Upper lobe of right lung (tissue), 1 donor: ENCODE results near the gene ZEB1. TPM values are rescaled to one million over a fixed set of nuclear protein-coding genes. Genes with fewer than 3 reads are reported as not detected.
"Not testable (repeated sequence)": the region's sequence is repeated elsewhere in the genome, so short reads cannot be mapped to it uniquely, and the experiment has no call there.

Source experiments
- ATAC-seq: fragments of 200-7000 bp; cut with Tn5 transposase; one replicate; pipeline ENCODE4 v1.9.1; 2020; ENCODE audit warnings: mild to moderate bottlenecking, moderate library complexity
- DNase-seq: peaks from one replicate; pipeline ENCODE4 v3.0.0-alpha.2; 2020
- H3K27ac ChIP-seq: fragments of 200-600 bp; one replicate; pipeline ENCODE4 v1.8.0; 2022
- H3K27me3 ChIP-seq: fragments of 200-600 bp; one replicate; pipeline ENCODE4 v1.8.0; 2022; ENCODE audit warnings: mild to moderate bottlenecking
- H3K36me3 ChIP-seq: fragments of 200-600 bp; one replicate; pipeline ENCODE4 v1.8.0; 2022
- H3K4me1 ChIP-seq: fragments of 200-600 bp; one replicate; pipeline ENCODE4 v1.8.0; 2022
- H3K4me3 ChIP-seq: fragments of 200-600 bp; one replicate; pipeline ENCODE4 v1.8.0; 2022; ENCODE audit warnings: mild to moderate bottlenecking
- H3K9me3 ChIP-seq: fragments of 200-600 bp; one replicate; pipeline ENCODE4 v1.8.0; 2022
- CTCF ChIP-seq: fragments of 200-600 bp; IDR thresholded peaks from one replicate; pipeline ENCODE4 v1.8.0; 2022; ENCODE audit warnings: antibody characterized with exemption
- intact Hi-C: fragments of 100-400 bp; cut with DNase I; formaldehyde crosslinking; loops from one replicate; pipeline ENCODE4 v1.11.0; 2022
- total RNA-seq: library from RNA; stranded (reverse); fragmentation: NEBNext Ultra II Directional; extraction: Animal tissue kit (Norgen Biotek cat#: 25700); gene quantifications from one replicate; pipeline ENCODE4 v1.2.1, GENCODE V29; 2021
- donor health status: DM: no; HTN: yes; CAD: no; lungs with severe emphysema.

The ZEB1 gene
- total RNA-seq, 1 donor from 2014 or later, result 55.2 TPM

GRCh38 chr10:31421322-31421721, 102.3 kb downstream of the ZEB1 start:
- H3K27ac ChIP-seq, result no peak overlapping the region
- H3K27me3 ChIP-seq, result no peaks in the 10 kb centered on the region

DNA sequence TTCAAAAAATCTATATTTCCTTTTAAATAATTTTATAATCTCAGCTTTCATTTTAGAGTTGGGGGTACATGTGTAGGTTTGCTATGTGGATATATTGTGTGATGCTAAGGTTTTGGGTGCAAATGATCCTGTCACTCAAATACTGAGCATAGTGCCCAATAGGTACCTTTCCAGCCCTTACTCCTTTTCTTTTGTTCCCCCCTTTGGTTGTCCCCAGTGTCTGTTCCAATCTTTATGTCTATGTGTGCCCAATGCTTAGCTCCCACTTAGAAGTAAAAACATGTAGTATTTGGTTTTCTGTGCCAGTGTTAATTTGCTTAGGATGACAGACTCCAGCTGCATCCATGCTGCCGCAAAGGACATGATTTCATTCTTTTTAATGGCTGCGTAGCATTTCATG, 103.6 kb downstream of the ZEB1 start:
- intact Hi-C loops, result no loop called here
- ATAC-seq (no peak), DNase-seq (no peak)
- no peaks in the 10 kb centered on the region for H3K27me3 ChIP-seq
- H3K4me1 ChIP-seq, result no peaks in the 10 kb centered on the region
- no peak for TF ChIP-seq CTCF
- H3K9me3 ChIP-seq, result no peaks in the 10 kb centered on the region
- H3K27ac ChIP-seq, result no peak overlapping the region
- H3K36me3 ChIP-seq, result no peaks in the 10 kb centered on the region
- H3K4me3 ChIP-seq, result no peak overlapping the region

More at GRCh38 chr10:31421322-31421721, 102.3 kb downstream of the ZEB1 start:
- Histone ChIP-seq H3K4me1 (no peaks in the 10 kb centered on the region), H3K36me3 (no peaks in the 10 kb centered on the region), H3K9me3 (no peaks in the 10 kb centered on the region), H3K4me3 (no peak overlapping the region)
- ATAC-seq, result no peak
- no peak for TF ChIP-seq CTCF
- intact Hi-C loops, result no loop called here
- DNase-seq, result no peak

GRCh38 chr10:31424473-31424872, 105.5 kb downstream of the ZEB1 start:
- no peak overlapping the region for H3K4me3 ChIP-seq
- DNase-seq, result no peak
- H3K36me3 ChIP-seq, result no peaks in the 10 kb centered on the region
- no peaks in the 10 kb centered on the region for H3K27me3 ChIP-seq
- TF ChIP-seq CTCF, result no peak
- no peaks in the 10 kb centered on the region for H3K9me3 ChIP-seq
- H3K4me1 ChIP-seq, result no peaks in the 10 kb centered on the region
- intact Hi-C loops, result no loop called here
- no peak for ATAC-seq
- no peak overlapping the region for H3K27ac ChIP-seq

GRCh38 chr10:31426401-31426800, 107.4 kb downstream of the ZEB1 start:
- Histone ChIP-seq H3K9me3 (no peaks in the 10 kb centered on the region), H3K27ac (peak overlapping the region; percentile 28), H3K4me3 (no peak overlapping the region), H3K27me3 (no peaks in the 10 kb centered on the region), H3K4me1 (no peaks in the 10 kb centered on the region), H3K36me3 (no peaks in the 10 kb centered on the region)
- no peak for DNase-seq
- TF ChIP-seq CTCF, result no peak
- intact Hi-C loops, result no loop called here
- ATAC-seq, result peak; percentile 56

DNA sequence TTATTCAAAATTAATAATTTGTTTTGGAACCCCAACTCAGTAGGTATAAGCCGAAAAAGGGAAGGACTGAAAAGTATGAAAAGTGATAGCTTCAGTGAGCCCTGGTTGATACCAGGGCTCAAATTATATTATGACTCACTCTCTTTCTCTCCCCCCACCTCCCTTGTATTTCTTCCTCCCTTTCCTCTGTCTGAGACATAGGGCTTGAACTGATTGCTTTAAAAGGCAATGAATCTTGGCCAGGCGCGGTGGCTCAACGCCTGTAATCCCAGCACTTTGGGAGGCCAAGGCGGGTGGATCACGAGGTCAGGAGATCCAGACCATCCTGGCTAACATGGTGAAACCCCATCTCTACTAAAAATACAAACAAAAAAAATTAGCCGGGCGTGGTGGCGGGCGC, 108.3 kb downstream of the ZEB1 start:
- H3K4me1 ChIP-seq, H3K27me3 ChIP-seq, intact Hi-C loops, DNase-seq, H3K36me3 ChIP-seq, H3K9me3 ChIP-seq, ATAC-seq, H3K4me3 ChIP-seq: not testable (repeated sequence)
- H3K27ac ChIP-seq, result peak overlapping the region; percentile 28

DNA sequence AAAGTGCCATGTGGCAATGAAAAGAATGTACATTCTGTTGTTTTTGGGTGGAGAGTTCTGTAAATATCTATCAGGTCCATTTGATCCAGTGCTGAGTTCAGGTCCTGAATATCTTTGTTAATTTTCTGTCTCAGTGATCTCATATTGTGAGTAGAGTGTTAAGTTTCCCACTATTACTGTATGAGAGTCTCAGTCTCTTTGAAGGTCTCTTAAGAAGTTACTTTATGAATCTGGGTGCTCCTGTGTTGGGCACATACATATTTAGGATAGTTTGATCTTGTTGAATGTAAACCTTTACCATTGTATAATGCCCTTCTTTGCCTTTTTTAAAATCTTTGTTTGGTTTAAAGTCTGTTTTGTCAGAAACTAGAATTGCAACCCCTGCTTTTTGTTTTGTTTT, 109.5 kb downstream of the ZEB1 start:
- H3K9me3 ChIP-seq, intact Hi-C loops, DNase-seq, H3K4me1 ChIP-seq, H3K4me3 ChIP-seq, H3K36me3 ChIP-seq, H3K27ac ChIP-seq, ATAC-seq, H3K27me3 ChIP-seq: not testable (repeated sequence)

DNA sequence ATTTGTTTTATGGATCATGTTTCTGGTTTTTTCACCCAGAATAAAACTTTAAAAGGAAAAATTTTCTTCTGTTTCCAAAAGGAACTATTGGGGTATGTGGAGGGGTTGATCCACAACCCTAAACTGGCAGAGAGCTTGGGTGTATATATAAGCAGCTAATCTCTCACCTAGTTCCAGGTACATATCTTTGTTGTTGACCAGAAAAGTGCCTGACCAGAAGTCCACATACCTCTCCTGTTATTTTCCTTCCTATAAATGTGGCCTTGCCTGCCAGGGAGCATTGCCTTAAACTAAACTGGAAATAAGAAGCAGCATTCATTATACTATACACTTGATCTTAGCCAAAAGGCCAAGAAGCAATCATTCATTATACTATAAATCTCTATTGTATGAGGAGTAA, 112.0 kb downstream of the ZEB1 start:
- no peak for DNase-seq
- Histone ChIP-seq H3K9me3 (peaks cover 5% of the 10 kb centered on the region), H3K27ac (no peak overlapping the region), H3K4me3 (no peak overlapping the region), H3K36me3 (no peaks in the 10 kb centered on the region), H3K4me1 (no peaks in the 10 kb centered on the region), H3K27me3 (no peaks in the 10 kb centered on the region)
- intact Hi-C loops, result no loop called here
- TF ChIP-seq CTCF, result no peak
- ATAC-seq, result no peak
